ENCODE data around the gene SLCO2A1.
"Not testable (repeated sequence)": the region's sequence is repeated elsewhere in the genome, so short reads cannot be mapped to it uniquely, and the experiment has no call there.

Gene SLCO2A1

DNA sequence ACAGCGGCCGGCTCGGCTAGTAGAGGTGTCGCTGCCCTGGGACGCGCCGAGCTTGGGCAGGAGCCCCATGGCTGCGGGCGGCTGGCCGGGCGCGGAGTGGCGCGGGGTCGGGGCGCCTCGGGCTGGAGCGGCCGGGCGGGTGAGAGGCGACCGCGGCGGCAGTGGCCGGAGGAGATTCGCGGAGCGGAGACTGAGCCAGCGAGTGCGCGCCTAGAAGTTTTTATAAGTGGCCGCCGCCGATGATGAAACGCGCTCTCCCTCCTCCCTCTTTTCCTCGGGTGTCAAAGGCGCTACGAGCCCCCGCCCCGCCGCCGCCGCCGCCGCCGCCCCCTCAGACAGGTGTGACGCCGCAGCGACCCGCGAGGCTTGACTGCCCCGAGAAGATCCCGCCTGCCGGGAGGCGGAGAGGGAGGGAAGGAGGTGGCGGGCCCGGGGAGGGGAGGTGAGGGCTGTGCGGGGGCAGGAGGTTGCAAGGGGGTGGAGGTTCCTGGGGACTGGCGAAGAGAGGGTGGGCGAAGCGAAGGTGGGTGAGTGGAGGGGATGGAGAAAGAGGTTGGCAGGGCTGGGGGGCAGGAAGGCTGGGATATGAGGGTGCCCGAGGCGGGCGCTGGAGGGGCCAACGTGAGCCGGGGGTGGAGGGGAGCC is at the start of gene SLCO2A1:
TSS of gene SLCO2A1 (minus strand) at position 192 of the 645 bp plus-strand sequence. CDS start at position 69, 123 bp downstream.
- DNase-seq (ENCODE audit: low read depth in 2 of 2): peak in 1 of 2 donors; percentile 19

DNA sequence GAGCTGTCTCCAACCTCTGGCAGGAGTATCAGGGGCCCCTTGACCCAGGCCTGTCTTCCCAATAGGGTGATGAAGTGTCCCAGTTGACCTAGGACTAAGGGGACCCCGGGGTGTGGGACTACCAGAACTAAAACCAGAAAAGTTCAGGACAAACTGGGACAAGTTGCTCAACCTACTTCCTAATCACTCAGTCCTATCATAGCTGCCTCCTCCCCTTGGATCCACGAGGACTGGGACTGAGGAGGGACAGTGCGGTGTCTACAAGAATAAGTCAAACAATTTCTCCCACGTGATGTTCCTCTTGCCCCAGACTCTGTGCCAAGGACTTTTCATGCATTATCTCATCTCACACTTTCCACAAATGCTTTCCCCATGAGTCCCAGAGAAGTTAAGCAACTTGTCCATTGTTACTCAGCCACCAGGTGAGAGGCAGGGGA is 49.4 kb upstream of the SLCO2A1 start:
- no peak for DNase-seq (ENCODE audit: low read depth in 2 of 2)

DNA sequence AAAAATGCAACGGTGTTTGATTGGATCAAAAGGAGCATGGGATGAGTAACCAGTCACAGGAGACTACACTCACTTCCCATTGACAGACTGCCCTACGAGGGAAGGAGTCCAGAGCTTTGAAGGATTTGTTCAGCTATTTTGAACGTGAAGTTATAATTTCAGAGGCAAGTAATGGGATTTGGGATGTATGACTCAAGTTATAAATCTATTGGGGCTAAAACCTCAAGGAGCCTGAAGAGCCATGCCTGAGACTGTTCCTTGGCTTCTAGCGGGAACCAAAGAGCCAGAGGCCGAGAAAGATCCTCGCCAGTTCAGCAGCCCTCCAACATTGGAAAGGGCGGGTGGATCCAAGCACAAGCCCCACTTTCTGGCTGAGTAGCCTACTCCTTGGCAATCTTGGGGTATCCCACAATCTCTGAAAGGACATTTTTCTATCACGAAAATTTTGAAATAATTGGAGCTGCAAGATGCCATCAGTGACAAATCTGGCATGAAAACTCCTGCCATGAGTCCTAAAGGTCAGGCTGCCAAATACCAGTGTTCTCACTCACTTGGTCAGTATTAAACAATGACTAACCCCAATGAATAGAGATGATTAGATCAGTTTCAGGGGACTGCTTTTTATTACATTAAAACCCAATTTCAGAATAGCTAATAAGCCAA is 48.6 kb upstream of the SLCO2A1 start:
- no peak for DNase-seq (ENCODE audit: low read depth in 2 of 2)

DNA sequence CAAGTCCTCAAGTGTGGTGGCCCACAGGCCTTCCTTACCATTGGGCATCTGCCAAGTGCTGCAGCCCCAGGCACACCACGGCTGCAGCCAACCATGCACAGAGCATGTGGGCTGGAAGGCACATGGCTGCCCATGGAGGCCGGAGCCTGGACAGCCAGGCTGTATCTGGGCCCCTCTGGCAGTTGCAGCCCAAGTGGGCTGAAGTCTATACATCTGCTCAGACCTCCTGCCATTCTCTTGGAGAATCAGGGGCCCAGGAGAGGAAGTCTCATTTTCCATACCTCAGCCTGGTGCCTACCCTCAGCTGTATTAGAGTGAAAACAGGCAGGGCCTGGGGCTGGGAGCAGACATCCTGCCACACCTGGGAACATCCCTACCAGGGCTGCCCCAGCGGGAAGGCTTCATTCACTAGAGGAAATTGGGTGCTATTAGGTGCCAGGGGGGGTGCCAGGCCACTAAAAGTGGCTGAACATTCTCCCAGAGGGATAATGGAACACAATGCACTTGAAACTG is 48.0 kb upstream of the SLCO2A1 start:
- no peak for DNase-seq (ENCODE audit: low read depth in 2 of 2)

DNA sequence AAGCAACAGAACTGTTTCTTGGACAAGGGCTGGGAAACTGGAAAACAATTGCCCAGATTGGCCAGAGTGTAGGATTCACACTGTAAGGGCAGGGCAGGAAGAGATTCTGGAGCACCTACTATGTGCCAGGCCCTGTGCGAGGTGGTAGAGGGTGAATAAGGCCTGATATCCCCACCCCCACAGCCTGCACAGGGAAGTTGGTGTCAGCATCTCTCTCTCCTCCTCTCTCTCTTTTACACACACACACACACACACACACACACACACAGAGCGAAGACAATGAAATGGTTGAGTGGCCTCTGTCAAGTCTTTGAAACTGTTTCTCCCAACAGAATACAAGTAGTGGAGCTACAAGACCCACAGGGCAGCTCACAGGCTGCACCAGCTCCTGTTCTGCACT is 47.1 kb upstream of the SLCO2A1 start:
- no peak for DNase-seq (ENCODE audit: low read depth in 2 of 2)

DNA sequence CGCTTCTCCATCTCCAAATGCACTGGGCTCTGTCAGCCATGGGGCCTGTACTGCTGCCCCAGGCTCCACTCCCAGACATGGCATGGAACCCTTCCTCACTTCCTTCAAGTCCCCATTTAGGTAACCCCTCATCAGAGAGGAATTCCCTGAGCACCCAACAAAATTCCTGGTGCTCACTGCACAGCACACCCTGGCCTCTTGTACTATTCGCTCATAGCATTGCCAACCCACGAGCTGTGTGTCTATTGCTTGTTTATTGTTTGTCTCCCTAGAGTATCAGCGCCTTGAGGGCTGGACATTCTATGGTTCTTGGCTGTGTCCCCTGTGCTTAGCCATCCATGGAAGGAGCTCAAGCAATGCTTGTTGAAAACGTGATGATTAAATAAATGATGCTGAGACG is 46.1 kb upstream of the SLCO2A1 start:
- no peak for DNase-seq (ENCODE audit: low read depth in 2 of 2)

DNA sequence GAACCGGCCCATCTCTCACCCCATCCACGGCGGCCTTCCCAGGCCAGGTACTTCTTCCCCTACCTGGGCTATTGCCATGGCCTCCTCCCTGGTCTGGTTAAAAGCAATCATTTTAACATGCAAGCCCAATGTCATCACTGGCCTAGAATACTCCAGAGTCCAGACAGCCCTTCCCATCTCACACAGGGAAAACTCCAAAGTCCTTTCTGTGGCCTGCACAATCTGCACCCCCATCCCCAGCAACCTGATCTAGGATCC is 45.8 kb upstream of the SLCO2A1 start:
- no peak for DNase-seq (ENCODE audit: low read depth in 2 of 2)

DNA sequence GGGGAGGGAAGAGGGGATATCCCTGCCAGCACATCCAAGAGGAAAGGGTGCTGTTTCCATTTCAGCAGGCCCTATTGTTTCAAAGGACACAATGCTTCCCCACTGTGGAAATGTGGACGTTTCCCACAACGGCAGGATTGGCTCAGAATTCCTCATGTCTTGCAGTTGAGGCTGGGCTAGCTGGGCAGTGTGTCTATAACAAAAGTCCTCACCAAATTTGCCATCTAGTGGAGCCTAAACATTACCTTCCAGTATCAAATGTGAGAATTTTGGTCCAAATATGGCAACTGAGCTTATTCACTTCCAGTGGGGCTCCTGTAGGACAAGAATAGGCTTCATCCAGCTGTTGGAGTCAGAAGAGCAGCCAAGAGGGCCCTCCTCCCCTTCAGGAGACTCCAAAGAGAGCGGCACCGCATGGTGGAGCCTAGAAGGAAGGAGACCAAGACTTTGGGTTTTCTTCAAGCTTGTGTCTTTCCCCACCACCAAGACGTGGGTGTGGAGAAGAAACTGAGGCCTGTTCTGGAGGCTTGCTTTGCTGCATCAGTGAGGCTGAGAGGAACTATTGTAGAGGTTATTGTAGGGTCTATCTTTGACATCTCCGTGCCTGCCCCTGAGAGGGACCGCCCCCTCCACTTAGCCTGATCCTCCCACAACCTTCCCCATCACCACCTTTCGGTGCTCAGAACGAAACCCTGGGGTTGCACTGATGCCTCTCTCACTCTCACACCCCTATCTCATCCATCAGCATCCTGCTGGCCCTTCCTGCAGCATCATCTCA is 45.3 kb upstream of the SLCO2A1 start:
- no peak for DNase-seq (ENCODE audit: low read depth in 2 of 2)

DNA sequence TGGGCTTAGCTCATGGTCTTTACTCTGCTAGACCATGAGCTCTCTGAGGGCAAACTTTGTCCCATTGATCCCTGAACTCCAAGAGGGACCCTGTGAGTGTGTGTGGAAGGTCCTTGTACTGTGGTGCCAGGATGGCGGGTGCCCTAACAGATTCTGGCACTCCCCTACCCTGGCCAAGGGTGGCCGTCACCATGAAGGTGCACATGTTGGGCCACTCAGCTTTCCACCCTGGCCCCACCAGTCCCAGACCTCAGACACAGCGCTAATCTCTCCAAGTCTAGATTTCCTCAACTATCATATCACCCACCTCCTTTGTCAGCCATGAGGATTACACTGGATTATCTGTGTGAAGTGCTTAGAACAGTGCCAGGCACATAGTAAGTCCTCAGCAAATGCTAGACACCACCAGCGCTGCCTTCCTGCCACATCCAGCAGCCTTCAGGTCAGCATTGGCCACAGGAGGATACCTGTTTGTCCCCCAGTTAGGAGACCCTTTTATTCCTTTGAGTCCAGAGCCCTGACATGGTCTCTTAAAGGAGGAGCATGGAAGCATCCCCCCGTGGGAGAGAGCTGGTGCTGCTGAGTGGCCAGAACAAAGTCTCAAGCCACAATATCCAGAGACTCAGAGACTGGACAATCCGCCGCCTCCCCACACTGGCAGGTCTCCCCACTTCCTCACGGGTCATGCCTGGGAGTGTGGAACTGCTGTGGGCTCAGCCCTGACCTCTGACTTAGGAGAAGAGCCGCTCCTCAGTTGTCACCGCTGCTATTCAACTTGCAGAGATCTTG is 44.5 kb upstream of the SLCO2A1 start:
- no peak for DNase-seq (ENCODE audit: low read depth in 2 of 2)

DNA sequence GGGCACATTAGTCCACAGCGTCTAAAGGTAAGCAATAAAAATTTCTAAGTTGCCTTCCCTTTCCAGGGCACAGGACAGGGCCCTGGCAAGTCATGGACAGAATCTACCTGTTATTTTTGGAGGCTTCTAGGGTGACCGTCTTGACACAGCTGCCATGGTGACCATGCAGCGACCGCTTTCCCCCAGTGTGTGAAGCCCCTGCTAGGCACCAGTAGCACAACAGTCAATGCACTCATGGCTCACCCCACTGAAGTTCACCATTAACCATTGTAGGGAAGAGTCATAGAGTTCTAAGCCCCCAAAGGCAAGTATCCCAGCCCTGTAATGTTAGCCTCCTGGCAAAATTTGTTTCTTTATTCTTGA is 43.8 kb upstream of the SLCO2A1 start:
- DNase-seq (ENCODE audit: low read depth in 2 of 2): no peak

DNA sequence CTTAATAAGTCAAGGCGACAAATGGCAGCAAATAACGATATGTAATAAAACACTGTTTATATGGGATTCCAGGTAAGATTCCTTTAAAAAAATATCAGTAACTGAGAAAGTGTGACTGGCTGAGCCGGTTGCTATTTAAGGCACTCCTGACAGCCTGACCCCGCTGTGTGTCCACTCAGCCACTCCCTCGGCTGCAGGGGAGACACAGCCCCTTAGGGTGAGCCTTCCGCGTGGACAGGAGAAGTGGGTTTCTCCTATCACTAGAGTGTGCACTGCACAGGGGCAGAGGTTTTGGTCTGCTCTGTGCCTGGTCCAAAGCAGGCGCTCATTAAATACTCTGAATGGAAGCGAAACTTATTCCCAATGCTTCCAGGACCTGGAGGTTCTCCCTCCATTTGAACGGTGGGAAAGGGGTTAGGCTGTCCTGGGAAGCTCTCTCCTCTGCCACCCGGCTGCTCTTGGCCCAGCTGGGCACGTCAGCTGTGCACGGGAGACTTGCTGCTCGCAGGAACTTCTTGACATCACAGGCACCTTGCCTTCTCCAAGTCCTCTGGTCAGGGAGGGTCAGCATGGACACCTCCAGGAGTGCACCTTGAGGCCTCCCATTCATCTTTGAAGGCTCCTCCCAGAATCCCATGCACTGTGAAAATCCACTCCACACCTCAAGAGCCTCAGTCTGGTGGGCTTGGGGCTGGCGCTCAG is 43.3 kb upstream of the SLCO2A1 start:
- no peak for DNase-seq (ENCODE audit: low read depth in 2 of 2)

DNA sequence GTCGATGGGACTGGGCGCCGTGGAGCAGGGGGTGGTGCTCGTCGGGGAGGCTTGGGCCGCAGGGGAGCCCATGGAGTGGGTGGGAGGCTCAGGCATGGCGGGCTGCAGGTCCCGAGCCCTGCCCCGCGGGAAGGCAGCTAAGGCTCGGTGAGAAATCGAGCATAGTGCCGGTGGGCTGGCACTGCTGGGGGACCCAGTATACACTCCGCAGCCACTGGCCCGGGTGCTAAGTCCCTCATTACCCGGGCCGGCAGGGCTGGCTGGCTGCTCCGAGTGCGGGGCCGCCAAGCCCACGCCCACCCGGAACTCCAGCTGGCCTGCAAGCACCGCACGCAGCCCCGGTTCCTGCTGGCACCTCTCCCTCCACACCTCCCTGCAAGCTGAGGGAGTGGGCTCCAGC is 40.6 kb upstream of the SLCO2A1 start:
- not testable (repeated sequence) for DNase-seq (ENCODE audit: low read depth in 2 of 2)

DNA sequence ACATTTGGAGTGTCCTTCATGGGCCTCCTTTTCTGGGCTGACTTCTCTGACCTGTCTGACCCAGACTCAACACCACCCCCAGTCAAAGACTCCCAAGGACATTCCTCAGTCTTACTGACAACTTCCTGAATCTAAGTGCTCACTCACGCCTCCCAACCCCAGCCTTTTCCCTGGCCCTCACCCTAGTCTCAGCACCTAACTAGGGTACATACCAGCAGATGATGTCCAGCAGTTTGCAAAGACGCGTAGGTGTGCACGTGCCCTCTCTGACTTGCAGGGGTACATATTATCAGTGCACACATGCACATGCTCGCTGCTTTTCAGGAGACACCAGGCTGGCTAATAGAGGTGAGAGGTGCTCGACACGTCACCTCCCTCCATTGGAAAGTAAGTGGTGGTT is 38.7 kb upstream of the SLCO2A1 start:
- no peak for DNase-seq (ENCODE audit: low read depth in 2 of 2)

DNA sequence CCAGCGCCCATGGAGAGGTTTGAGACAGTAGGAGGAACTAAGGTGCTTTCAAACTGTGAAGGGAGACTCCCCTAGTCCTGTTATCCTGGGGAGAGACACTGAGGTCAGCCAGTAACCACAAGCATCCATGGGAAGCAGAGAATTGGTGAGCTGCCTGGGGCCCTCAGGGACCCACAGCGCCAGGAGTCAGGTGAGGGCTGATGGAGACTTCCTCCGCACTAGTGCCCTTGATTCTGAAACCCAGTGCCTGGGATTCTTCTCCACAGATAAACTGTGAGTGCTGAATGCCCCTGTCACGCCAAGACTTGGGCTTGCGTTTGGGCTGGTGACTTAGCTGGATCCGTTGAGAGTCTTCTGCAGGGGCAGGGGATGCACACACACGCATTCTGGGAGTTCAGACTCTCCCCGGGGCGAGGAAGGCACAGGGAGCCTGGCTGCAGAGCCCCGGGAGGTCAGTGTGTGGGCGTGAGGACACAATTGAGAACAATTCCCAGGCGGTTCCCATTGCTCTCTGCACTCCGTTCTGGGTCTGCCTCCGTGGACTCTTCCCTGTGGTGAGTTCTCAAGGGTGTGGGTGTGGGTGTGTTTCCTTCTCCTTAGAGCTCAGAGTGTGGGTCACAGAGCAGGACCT is 37.9 kb upstream of the SLCO2A1 start:
- no peak for DNase-seq (ENCODE audit: low read depth in 2 of 2)

DNA sequence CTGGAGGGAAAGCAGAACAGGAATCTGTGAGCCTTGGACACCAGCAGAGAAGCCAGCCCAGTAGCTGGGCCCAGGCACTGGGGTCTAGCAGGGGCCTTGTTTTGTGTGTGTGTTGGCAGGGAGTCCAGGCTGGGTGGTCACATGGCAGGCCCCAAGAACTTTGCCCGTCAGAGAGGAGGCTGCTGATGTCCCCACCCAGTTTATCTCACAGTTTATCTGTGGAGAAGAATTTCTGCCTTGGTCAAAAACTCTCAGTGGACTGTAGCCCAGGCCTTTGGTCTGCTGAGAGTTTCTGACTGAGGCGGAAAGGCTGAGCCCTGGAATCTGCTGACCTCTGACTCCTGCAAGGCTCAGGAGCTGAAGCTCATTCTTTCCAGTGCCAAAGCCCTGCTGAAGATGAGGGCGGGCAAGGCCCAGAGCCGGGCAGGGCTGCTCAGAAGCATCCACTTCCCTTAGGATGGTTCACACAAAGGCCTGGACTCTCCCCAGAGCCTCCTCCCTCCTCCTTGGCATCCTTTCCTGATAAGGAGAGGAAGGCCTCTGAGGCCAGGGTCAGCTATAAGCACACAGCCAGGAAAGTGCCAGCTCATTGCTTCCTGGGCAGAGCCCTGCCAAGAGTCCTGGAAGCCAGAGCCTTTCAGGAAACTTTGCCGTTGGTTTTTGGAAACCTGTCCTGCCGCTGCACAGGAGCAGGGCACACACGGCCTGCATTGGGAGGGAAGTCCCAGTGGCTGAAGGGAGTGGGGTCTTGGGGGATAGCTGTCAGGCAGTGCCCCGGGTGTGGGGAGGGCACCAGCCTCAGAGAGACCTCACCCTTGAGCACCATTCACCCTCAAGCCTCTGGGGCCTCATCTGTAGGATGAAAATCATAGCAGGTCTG is 37.2 kb upstream of the SLCO2A1 start:
- no peak for DNase-seq (ENCODE audit: low read depth in 2 of 2)

DNA sequence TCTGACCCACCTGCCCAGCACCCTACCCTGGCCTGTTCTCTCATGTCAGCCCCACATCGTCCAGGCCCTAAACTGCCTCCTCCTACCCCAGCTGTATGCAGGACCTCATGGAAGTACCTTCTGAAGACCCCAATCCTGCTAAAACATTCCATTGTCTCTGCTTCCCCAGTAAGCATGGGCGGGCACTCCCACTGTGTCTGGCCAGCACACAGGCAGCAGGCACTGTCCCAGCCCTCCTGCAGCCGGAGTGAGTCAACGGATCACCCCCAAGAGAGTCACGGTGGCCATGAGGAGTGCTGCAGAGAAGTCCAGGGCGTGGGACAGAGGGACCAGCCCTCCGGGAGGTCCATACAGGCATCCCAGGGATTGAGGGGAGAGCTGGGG is 36.4 kb upstream of the SLCO2A1 start:
- DNase-seq (ENCODE audit: low read depth in 2 of 2): no peak

DNA sequence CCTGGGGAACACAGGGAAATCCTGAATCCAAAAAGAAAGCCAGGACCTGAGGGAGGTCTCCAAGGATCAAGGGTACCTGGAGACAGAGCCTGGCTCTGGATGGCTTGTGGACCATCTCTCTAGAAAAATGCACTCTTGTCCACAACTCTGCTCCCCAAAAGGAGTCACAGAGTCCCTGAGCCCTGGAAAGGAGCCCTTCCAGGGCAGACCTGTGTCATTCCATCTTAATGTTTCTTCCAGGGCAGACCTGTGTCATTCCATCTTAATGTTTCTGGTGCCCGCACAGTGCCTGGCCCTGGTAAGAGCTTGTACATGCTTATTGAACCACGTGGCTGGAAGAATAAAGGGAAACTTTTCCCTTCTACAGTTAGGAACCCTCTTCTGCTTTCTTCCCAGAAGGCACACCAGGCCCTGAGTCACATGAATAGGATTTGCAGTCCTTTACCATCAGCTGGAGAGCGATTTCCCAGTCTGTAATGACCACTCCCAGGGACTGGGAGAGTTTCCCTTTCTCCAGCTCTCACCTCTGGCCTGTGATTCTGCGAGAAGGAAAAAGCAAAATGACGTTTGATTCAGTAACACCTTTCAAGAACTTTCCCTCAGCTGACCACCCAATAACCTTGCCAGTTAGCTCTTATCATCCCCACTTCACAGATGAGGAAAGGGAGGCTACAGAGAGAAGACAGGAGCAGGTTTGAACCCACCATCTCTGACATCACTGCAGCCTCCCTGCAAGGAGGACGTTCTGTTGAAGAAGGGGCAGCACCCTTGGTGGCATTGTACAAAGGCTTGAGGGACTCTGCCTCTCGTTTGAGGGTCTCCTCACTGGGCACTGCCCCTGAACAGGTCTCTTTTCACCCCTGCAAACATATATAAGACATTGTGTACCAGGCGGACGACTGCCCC is 35.8 kb upstream of the SLCO2A1 start:
- no peak for DNase-seq (ENCODE audit: low read depth in 2 of 2)

DNA sequence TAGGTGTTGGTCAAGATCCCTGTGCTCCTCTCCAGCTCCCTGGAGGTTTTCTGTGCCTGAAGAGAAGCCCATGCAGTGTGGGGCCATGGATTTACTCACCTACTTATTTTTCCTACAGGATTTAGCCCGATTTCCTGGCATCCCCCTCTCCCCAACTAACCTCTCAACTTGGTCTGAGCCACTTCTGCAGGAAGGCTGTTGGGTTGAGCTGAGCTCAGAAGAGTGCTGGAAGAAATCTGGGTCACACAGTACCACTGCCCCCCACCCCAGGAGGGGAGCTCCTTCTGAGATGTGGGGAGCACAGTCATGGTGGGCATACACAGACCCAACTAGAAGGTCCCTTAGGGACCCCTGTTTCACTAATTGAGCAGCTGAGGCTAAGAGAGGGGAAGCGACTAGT is 34.4 kb upstream of the SLCO2A1 start:
- DNase-seq (ENCODE audit: low read depth in 2 of 2): no peak

DNA sequence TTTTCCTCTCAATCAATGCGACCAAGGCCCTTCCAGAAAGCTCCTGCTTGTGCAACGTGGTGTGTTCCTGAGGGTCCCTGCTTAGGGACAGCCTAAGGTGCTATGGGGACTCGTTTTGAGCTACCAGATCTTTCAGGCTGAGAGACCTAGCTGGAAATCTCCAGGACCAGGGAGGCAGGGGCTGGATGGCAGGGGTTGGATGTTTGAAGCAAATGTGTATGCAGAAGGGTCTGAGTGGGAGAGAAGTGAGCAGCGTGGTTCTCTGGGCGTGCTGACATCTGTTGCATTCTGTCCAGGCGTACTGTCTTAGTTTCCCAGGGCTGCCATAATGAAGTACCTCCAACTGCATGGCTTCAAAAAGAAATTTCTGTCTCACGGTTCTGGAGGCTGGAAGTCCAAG is 31.7 kb upstream of the SLCO2A1 start:
- DNase-seq (ENCODE audit: low read depth in 2 of 2): no peak
